ENCODE data around the gene MSANTD2.

The MSANTD2 gene

DNA sequence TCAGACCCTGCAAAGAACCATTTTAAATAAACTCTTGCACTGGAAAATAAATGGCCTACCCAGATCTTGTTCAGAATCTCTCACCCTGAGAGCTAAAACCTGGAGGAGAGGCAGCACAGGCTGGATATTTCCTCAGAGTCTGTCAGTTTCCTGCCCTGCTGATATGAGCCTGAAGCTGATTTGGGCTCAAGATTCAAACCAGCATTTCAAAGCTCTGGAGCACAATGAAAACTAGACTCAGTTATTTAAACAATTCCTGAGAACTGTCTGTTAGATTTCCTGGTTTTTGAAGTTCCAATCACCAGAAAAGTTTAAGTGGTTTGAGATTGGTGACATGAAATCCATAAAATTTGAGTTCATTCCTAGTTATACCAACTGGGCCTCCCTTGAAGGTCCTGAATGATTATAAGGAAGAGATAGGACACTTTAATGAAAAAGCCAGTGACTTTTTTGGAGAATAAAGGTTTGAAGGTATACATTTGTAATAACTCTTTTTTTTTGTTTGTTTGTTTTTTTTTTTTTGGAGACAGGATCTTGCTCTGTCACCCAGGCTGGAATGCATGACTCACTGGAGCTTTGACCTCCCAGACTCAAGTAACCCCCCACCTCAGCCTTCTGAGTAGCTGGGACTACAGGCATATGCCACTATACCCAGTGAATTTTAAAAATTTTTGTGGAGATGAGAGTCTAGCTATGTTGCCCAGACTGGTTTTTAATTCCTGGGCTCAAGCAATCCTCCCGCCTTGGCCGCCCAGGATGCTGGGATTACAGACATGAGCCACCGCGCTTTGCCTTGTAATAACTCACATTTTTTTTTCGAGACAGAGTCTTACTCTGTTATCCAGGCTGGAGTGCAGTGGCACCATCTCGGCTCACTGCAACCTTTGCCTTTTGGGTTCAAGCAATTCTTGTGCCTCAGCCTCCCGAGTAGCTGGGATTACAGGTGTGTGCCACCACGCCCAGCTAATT is 30.1 kb downstream of the MSANTD2 start:
- no peak for DNase-seq

DNA sequence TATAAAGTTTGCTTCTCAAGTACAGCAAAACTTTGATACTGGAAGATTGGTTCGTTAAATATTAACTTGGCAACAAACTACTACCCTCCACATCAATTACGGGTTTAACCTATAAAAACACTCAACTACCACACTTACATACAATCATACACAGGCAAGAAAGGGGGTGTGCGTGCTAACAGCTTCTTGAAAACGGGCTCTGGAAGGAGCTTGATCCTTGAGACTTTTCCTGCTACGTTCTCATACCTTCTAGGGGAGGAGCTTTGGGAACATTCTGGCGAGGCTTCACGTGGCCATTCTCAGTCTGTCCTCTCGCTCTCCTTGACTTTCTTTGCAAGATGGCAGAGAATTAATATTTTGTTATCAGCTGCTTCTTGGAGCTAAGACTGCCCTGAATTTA is 31.3 kb downstream of the MSANTD2 start:
- no peak for DNase-seq

DNA sequence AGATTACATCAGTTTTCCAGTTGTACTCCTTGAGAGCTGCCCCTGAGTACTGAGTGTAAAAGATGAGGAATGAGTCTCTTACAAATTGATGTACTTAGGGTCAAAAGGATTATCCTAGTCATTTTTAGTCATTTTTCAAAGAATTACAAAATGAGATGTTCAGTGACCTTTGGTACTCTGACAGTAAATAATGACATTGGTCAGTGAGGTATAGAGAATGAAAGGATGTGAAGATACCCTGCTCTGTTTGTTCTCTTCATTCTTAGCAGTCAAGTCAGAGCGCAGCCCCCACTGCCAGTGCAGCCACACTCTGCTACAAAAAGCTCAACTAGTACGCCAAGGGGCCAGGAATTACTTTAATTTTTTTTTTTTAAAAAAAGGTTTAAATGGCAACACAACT is 34.0 kb downstream of the MSANTD2 start:
- DNase-seq, result no peak

DNA sequence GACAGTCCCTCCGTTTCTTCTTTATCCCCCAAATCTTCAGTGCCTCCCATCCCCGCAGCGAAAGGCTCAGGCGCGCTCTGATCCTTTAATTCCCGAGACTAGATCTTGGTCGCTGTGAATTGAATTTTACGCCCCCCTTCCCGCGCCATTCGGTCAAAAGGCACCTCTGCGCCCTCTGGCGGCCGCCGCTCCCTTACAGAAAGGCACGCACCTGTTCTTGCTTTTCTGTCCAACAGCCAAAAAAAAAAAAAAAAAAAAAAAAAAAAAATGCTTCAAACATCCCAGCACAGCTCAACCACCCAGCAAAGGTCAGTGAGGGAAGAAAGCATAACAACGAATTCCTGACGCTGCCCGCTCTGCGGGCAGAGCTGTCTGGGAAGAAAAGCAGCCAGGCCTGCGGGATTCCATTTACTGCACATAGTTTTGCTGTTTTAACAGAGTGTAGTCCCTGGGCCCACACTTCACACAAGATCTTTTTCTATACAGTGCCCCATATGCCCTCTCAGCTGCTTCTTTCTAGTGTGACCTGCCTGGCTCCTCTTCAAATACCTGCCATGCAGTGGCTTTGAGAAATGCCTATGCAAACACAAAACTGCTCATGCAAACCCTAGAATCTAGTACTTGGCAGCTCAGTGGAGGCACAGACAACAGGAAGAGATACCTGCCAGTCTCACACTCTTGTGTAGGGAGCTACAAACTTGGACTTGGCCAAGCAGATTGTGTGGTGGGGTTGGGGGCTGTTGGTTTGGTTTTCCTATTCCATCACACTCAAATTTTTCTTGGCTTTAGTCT is 36.9 kb downstream of the MSANTD2 start:
- peak; percentile 86 for DNase-seq

DNA sequence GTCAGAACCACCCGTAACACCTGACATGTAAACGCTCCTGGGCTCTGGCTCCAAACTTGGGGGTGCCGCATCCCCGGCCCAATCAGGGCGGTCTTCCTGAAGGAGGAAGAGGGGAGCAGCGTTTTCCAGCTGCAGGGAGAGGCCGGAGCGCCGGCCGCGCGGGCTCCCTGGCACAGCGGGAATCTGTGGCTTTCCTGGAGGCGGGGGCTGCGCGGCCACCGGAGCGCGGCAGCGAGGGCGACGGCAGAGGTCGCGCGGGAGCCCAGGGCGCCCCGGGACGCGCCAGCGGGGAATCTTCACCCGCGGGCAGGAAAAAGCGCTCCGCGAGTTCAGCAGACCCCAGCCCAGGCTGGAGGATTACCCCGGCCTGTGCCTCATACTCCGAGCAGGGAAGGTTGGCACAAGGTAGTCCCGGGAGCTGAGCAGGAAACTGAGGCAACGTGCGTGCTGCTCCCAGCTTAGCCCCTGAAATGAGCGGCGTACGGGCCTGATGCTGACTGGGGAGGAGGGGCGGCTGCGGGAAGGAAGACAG is 37.5 kb downstream of the MSANTD2 start:
- no peak for DNase-seq

DNA sequence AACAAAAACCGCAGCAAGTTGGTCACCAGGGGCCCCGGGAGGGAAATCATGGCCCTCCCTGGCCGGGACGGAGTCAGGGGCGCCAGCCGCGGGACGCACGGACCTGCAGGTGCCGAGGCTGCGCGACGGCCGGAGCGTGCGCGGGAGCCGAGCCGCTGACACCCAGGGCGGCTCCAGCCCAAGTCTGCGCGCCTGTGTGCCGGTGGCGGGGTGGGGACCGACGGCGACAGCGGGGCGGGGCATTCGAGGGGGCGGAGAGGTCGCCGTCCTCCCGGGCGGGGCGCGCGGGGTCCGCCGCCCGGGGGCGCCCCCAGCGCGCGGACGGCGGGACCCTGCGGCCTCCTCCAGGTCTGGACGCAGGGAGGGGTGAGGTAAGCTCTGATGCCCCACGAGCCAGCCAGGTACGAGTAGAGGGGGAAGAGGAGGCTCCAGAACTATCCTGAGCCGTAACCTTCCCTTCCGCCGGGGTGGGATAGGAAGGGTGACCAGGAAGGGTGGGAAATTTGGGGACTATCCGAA is 38.0 kb downstream of the MSANTD2 start, which contains the start of gene ESAM:
Gene ESAM (minus strand): TSS at position 186 of the 519 bp plus-strand sequence. CDS start 136 bp downstream, at position 50.
- DNase-seq, result peak; percentile 67

DNA sequence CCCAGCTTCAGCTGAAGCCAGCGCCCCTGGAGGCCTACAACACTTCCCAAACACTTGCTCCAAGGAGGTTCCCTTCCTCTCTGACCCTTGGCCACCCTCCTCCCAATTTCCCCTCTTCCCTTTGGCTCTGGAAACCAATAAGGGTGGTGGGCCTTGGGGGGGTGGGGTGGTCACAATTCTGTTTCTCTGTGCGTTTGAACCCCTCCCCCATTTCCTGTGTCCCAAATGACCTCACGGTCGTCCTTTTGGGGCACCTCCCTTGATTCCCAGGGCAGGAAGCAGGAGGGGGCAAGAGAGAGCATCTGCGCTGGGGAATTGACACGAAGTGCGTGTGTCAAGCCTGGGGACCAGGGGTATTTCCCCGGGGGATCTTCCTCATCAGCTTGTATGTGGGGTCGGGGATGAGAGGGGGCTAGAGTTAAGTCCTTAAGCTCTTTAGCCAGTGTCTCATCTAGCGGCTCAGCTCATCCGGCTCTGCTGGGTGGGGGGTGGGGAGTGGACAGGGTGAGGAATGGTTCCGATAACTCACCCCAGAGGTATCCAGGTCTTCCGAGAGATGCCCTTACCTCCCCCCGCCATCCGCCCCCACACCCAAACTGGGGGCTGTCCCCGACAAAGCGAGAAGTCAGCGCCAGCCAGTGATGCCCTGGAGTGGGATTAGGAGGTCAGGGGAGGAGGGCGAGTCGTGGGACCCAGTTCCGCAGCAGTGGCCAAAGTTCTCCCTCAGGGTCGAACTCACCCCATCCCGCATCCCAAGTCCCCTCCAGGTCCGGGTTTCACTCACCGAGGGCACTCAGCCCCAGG is 38.7 kb downstream of the MSANTD2 start:
- no peak for DNase-seq

DNA sequence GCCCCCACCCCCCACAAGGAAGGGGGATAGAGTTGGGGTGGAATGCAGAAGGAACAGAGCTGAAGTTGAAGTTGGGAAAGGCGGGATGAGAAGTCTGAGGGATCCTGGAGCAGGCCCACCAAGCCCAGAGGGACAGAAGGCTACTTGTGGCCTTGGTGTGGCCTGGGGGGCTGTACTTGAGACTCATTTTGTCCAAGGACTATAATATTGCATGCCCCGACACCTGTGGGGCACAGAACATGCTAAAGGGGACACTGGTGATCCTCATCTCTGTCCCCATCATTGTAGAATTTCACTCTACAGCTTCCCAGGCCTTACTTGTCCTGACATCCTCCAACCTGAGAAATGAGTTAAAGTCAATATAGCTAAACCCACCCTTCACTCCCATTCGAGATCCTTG is 39.4 kb downstream of the MSANTD2 start:
- DNase-seq, result no peak

DNA sequence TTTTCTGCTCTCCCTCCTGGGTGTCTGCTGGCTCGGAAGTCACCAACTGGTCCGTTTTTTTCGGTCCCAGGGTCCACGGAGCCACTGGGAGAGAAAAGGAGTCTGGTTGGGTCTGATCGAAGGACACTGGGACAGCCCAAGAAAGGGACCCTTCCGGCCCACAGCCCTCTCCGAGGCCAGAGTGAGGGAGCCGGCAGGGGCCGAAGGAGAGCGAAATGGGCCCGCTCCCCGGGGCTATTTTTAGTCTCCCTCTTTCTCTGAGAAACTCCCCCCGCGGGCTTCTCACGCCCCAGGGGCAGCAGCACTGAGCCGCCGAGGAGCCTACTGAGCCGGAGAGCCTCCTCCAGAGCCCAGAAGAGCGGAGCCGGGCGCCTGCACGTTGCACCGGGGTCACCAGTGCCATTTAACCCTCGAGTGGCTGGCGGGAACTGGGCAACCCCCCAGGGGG is 40.0 kb downstream of the MSANTD2 start:
- DNase-seq, result no peak

DNA sequence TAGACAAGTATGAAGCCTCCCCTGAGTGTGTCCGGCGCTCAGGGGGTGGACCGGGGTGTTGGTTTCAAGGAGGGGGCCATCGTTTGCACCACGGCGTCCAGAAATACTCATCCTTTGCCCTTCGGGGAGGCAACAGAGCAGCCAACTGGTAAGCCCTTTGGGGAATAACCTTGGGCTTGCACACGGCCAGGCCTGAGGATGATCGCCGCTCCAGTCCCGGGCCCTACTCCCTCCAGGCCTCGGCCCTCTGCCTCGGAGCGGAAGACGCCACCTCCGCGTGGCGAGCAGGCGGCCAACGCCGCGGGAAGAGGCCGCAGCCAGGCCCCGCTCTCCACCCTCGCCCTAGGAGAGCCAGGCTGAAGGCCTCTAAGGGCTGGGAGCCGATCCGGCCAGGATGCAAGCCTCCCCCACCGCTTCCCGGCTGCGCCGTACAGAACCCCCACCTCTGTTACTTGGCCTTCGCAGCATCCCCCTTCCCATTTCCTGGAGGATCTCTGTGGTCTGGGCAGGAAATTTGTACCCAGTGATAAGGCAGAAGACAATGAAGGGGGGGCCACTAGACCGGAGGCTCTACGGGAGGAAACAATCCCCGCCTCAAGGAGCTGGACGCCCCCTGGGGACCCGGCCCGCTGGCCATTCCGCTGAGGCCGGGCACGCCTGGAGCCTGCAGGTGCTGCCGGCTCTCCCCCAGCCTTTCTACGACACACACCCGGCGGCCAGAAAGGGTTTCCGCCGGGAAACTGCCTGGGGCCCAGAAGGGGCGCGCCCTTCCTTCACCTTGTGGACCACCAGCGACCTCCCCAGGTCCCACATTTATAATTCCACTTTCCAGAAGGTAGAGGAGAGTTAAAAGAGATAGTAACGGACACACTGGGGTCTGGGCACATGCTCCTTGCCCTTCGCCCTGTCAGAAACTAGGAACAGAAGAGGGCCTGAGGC is 40.7 kb downstream of the MSANTD2 start:
- no peak for DNase-seq

DNA sequence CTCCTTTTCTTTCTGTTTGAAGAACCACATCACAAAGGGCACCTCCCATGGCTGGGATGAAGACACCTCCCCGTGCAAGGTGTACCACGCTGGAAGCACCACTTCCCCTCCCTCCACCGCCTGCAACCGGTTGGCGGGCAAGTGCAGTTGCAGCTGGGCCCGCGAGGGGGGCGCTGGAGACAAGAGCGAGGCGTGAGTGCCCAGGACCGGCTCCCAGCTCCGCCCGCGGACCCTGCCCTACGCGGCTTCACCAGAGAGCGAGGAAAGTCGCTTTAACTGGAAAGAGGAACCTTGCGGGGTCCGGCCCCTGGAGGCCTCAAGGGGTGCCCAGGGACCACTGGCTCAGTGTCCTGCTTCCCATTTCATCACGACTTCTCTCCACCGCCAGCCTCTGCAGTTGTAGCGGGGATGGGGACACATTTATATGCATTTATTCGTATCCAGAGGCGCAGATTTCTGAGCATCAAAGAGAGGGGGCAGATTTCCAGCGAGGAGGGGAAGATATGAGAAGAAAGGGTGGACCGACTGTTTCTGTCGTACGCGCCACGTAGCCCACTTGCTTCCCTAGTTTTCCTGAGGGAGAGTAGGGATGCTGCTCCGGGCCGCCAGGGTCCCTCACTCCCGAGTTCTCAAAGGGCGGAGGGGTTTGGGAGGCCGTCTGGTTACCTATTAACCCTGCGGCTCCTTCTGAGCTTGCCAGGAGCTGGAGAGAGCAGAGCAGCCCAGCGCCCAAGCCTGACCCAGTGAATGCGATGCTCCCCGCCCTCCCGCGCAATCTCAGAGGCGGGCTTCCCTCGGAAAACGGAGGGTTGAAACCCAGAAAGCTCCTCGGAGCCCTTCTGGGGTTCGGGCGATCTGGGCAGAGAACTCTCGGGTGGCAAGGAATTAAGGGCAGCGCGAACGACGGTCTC is 41.6 kb downstream of the MSANTD2 start:
- DNase-seq, result peak; percentile 58

DNA sequence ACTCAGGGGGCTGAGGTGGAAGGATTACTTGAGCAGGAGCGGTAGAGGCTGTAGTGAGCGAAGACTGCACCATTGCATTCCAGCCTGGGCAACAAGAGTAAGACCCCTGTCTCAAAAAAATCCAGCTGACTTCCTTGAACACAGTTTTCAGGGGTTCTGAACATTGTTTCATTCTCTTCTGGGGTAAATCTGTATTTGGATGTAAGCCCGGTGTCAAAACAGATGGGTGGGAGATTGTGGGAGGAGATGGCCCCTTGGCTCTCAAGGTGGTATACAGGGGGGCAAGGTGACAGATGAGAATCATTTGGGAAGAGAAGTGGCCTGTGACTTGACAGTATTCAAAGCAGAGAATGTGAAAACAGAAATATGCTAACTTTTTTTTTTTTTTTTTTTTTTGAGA is 42.9 kb downstream of the MSANTD2 start:
- no peak for DNase-seq

DNA sequence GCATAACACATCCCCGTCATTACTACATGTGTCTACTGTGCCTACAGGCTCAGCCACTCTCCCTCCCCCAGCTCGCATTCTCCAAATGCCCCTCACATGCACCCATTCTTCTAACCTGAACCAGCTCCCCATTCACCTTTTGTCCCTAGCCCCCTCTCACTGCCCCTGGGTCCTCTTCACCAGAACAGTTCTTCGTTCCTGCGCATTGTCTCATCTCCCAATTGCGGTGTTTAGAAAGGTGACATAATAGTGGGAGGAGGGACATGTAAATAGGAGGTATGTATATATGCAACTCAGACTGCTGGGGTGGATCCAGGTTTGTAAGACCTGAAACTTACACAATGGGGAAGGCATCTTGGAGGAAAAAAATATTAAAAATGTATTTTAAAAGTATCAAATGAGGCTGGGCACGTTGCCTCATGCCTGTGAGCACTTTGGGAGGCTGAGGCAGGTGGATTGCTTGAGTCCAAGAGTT is 43.4 kb downstream of the MSANTD2 start:
- DNase-seq, result no peak

DNA sequence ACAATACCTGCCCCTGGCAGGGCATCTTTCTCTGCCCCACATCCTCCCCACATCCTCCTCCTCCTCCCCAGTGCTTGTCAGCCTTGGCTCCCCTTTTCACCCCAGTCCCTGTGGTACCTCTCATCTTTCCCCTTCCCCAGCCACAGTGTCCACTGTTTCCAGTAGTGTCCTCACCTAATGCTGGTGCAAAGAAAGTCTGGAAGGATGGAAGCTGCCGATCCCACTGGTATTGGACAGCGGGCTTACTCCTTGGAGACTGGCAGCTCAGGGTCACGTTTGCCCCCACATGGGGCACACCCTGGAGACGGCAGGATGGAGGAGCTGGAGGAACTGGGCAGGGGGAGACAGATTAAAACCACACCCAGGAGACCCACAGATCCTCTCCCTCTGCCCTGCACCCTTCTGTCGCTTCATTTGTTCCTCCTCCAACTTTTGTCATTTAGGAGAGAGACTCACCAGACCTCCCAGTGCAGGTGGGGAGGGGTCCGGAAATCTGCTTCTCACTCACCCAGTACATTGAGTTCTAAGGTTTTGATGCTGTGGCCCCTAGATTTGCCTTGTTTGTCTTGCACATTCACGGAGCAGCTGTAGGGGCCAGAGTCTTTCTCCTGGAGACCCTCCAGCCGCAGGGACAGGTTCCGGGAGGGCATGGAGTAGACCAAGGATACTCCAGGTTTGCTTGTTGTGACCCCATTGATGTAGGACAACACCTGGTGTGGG is 44.0 kb downstream of the MSANTD2 start:
- DNase-seq, result no peak

DNA sequence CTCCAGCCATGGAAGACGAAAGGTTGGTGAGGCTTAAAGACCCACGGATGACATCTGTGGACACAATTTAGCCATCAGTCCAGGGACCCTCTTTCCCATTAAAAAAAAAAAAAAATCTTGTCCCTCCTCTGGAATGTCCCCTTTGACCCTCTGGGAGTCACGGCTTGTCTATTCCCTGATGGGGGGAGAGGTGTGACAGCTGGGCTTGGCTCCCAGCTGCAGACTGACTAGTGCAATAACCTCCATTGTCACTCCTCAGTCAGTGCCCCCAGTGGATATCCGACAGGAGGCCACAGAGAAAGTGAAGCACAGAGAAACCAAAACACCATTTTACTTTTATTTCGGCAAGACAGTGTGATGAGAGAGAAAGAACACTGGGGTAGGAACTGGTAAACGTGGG is 45.5 kb downstream of the MSANTD2 start:
- no peak for DNase-seq

DNA sequence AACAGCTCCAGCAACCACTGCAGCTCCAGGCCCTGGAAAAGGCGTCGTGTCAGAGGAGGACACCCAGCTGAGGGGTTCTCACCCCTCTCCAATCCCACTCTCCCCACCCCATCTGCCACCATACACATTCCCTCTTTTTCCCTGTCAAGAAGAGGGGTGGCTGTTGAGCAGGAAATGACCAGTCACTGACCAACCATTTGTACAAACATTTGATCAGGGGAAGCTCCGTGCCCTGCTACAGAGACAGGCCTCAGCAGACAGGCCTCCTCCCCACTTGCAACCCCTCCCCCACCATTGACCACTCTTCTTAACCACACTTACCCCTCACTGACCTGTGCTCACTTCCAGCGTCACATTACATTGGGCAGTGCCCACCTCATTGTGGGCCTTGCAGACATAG is 45.9 kb downstream of the MSANTD2 start:
- DNase-seq, result no peak

DNA sequence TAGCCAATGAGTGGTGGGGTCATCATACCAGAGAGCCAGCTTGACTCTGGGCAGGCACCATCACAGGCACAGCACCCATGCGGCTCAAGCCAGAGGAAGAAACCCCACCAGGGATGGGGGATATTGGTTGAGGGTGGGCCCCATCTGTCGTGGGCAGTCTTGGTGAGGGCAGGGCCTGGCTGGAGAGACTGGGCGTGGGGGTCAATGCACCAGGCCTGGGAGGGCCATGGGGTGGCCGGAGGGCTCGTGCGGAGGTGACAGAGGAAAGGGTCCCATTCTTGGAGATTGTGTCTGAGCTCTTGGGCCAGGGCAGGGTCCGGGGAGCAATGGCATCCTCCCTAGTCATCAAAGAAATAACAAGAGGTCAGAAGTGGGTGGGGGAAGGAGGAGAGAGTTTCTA is 46.6 kb downstream of the MSANTD2 start:
- DNase-seq, result no peak

DNA sequence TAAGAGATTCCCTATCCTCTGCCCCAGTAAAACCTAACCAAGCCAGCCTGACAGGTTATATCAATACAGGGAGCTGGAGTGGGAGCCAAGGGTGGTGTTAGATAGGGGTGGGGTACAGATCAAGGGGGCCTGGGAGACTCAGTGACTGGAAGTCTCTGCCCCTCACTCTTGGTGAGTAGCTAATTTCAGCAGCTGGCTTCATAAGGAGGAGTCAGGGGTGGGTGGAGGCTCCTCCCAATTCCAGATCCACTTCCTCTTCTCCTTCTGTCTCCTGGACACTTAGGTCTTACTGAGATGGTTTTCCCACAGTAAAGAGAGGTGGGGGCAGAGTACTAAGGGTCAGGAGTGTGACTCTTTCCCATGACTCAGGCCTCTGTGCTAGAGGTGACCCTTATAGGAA is 47.0 kb downstream of the MSANTD2 start:
- DNase-seq, result no peak

DNA sequence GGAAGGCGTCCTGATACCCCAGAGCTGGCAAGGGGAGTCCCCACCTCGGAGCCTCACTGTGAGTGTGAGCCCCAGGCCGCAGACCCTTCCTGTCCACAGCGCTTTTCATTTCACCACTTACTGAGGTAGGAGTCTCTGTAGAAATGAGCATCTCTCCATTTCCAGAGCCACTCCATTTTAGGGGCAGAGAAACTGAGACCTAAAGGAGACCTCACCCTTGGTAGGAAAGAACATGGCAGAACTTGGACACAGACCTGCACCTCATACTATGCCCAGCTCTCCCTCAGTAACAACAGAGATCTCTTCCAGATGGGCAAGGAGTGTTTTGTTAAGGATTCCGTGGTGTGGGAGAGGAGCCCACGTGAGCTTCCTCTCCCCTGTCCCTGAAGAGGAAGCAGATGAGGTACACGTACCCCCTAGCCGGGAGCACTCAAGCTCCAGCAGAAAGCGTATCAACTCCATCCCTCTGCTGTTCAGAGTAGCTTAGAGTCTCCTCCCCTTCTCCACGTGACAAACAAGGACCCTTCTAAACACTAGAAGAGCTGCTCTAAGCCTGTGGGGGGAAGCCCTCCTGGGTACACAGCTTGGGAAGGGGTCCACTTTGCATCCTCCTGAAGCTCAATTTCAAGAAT is 47.6 kb downstream of the MSANTD2 start:
- no peak for DNase-seq

All from stimulated activated CD4-positive, alpha-beta T cell treated with anti-CD3 and anti-CD28 coated beads, Interleukin-12 subunit alpha, Interleukin-12 subunit beta, amount 100 ng/mL, for 4 hours (primary cell).